Nephron (organoid): ENCODE measurements around the gene ATP8B3.
A peak's percentile ranks its signal among the peaks of the same experiment; 100 is the strongest.

ENCODE experiments used
- H3K27ac Mint-ChIP-seq, 3 experiments: 2 replicates each; pipeline ENCODE4 v1.8.0; 2020; ENCODE audit warnings: mixed read lengths in 3 of 3, mild to moderate bottlenecking in 2 of 3, moderate library complexity in 1 of 3
- H3K27me3 Mint-ChIP-seq: 2 replicates; pipeline ENCODE4 v1.8.0; 2021; ENCODE audit warnings: low read depth, mild to moderate bottlenecking, moderate library complexity, mixed read lengths
- H3K36me3 Mint-ChIP-seq: 2 replicates; pipeline ENCODE4 v1.8.0; 2020; ENCODE audit warnings: low read depth, mixed read lengths
- H3K4me1 Mint-ChIP-seq: 2 replicates; pipeline ENCODE4 v1.8.0; 2020; ENCODE audit warnings: mixed read lengths
- H3K4me3 Mint-ChIP-seq, 3 experiments: 2 replicates each; pipeline ENCODE4 v1.8.0; 2020; ENCODE audit warnings: mild to moderate bottlenecking in 3 of 3, mixed read lengths in 3 of 3, moderate library complexity in 2 of 3
- H3K9me3 Mint-ChIP-seq: 2 replicates; pipeline ENCODE4 v1.8.0; 2020; ENCODE audit warnings: mixed read lengths
- TF ChIP-seq, protein P1 (sequence below), 3 experiments: fragments of 200-600 bp; sonication (generic); IDR thresholded peaks; one replicate each; pipeline ENCODE4 v1.5.0; 2021; ENCODE audit warnings: antibody characterized with exemption in 3 of 3; ENCODE audit not compliant: unreplicated experiment in 3 of 3

ATP8B3 gene

GRCh38 chr19:1749373-1750342, 62.4 kb downstream of the ATP8B3 start:
- Mint-ChIP-seq H3K27ac (no peak overlapping the region), H3K27me3 (peaks cover 85% of the 10 kb centered on the region), H3K4me1 (no peaks in the 10 kb centered on the region), H3K9me3 (no peaks in the 10 kb centered on the region), H3K4me3 (peak overlapping the region in 1 of 3 experiments; percentile 46), H3K36me3 (no peaks in the 10 kb centered on the region)
- TF ChIP-seq, protein P1, sequence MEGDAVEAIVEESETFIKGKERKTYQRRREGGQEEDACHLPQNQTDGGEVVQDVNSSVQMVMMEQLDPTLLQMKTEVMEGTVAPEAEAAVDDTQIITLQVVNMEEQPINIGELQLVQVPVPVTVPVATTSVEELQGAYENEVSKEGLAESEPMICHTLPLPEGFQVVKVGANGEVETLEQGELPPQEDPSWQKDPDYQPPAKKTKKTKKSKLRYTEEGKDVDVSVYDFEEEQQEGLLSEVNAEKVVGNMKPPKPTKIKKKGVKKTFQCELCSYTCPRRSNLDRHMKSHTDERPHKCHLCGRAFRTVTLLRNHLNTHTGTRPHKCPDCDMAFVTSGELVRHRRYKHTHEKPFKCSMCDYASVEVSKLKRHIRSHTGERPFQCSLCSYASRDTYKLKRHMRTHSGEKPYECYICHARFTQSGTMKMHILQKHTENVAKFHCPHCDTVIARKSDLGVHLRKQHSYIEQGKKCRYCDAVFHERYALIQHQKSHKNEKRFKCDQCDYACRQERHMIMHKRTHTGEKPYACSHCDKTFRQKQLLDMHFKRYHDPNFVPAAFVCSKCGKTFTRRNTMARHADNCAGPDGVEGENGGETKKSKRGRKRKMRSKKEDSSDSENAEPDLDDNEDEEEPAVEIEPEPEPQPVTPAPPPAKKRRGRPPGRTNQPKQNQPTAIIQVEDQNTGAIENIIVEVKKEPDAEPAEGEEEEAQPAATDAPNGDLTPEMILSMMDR (IDR thresholded peaks at IDR 0.05; ENCODE audit: unreplicated experiment in 3 of 3) = no peak

- no peaks in the 10 kb centered on the region for H3K4me1 Mint-ChIP-seq
- no peaks in the 10 kb centered on the region for H3K9me3 Mint-ChIP-seq
- TF ChIP-seq, protein P1 (IDR thresholded peaks at IDR 0.05; ENCODE audit: unreplicated experiment in 3 of 3) = no peak
- no peak overlapping the region for H3K4me3 Mint-ChIP-seq
- H3K27me3 Mint-ChIP-seq = peaks cover 87% of the 10 kb centered on the region
- no peaks in the 10 kb centered on the region for H3K36me3 Mint-ChIP-seq
- H3K27ac Mint-ChIP-seq = no peak overlapping the region
Measured at GRCh38 chr19:1748873-1749341, 63.2 kb downstream of the ATP8B3 start.

DNA sequence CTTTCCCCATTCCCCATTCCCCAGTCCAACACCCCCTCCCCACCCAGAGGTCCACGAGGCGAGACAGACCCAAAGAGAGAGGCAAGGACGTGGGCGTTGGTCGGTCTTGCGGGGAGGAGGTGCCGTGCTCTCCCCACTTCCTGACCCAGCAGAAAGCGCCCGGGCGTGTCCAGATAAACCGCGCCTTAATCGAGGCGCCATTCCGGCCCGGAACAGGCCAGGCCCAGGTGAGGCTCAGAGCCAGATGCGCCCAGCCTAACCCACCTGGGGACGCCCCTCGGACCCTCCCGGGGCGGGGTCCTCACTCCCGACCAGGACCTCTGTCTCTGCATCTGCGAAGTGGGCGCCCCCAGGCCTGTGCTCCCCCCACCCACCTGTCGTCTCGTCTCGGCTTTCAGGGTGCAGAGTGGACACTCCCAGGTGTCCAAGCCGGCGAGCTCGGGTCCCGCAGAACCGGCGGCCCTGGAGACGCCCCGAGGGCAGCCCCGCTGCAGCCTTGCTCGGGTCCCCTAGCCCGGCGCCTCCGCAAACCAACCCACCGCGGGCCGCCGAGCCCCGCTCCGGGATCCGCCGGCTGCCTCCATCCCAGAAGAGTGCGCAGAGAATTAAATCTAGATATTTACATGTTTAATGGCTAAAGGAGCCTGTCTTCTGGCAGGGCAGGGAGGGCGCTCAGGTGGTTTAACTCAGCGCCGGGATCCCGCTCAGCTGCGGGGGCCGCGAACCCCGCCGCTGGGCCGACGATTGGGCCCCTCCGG, 63.8 kb downstream of the ATP8B3 start:
- Mint-ChIP-seq H3K27ac (no peak overlapping the region), H3K4me1 (no peaks in the 10 kb centered on the region), H3K27me3 (peaks cover 93% of the 10 kb centered on the region), H3K9me3 (no peaks in the 10 kb centered on the region), H3K4me3 (peak overlapping the region in 1 of 3 experiments; percentile 48), H3K36me3 (no peaks in the 10 kb centered on the region)
- TF ChIP-seq, protein P1 (IDR thresholded peaks at IDR 0.05; ENCODE audit: unreplicated experiment in 3 of 3) = no peak

DNA sequence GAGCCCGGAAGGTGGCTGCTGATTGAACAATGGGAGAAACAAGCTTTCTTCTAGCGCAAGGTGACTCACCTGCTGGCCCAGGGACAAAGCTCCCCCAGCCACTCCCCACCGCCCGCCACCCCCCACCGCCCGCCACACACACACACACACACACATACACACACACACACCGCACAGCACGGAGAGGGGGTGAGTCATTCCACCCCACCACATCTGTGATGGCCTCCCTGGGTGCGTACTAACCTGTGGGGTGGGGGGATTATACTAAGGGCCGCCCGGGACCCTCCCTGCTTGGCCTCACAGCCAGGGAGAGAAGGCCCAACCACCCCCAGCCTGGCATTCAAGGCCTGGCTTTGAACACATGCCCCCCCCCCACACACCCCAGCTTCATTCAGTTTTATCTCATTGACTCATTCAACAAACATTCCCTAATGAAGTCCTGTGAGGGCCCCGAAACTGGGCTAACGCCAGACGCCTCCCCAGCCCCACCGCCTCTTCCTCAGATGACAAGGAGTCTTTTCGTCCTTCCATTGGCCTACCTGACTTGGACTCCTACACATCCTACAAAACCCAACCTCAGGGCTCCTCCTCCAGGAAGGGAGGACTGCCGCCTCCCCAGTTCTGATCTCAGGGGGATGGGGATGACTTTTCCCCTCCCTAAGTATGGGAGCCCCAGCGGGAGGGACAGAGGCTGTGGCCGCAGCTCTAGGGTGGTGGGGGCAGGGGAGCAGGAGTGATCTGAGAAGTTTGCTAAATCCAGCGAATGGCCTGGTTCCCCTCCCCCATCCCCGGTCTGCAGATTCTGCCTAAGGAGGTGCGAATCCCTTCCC, 64.6 kb downstream of the ATP8B3 start:
- Mint-ChIP-seq H3K36me3 (no peaks in the 10 kb centered on the region), H3K4me3 (peak overlapping the region in 1 of 3 experiments; percentile 48), H3K27me3 (peaks cover 94% of the 10 kb centered on the region), H3K9me3 (no peaks in the 10 kb centered on the region), H3K27ac (no peak overlapping the region), H3K4me1 (no peaks in the 10 kb centered on the region)
- TF ChIP-seq, protein P1 (IDR thresholded peaks at IDR 0.05; ENCODE audit: unreplicated experiment in 3 of 3) = no peak

DNA sequence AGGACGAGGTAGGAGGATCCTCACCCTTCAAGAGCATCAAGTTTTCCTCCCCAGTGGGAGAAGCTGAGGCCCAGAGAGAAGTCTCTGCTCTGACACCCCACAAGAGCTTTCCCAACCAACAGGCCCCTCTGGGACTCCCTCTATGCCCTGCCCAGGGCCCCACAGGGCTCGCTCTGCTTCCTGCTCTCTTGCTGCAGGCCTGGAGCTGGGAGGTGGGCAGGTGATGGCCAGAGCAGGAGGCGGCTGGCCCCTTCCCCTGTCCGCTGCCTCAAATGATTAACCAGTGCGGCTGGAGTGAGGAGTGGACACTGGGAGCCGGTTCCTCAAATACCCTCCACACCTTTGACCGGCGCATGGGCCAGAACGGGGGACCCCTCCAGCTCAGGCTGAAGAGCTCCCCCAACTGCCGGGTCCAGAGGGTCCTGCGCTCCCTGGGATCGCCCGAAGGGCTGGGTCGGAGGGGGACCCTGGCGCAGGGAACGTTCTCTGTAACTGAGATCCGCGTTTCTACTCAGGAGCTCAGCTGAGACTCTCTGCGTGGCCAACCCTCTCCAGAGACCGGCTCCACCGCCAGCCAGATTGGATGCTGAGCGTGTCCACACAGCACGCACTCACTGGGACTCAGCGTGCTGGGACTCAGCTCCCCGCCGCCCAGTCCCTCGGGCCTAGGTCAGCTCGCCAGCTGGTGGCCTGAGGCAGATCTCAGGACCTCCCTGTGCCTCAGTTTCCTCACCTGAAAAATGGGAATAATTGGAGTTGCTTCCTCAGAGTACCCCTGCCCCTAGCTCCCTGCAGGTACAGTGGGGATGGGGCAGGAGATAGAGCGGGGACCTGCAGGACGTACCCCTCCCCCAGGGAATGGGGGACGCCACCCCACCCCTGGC, 65.4 kb downstream of the ATP8B3 start:
- TF ChIP-seq, protein P1 (IDR thresholded peaks at IDR 0.05; ENCODE audit: unreplicated experiment in 3 of 3) = no peak
- H3K9me3 Mint-ChIP-seq = peaks cover under 1% of the 10 kb centered on the region
- no peak overlapping the region for H3K27ac Mint-ChIP-seq
- no peak overlapping the region for H3K4me3 Mint-ChIP-seq
- H3K4me1 Mint-ChIP-seq = no peaks in the 10 kb centered on the region
- no peaks in the 10 kb centered on the region for H3K36me3 Mint-ChIP-seq
- H3K27me3 Mint-ChIP-seq = peaks cover 94% of the 10 kb centered on the region
